IMR-90 (cell line): Measurements from ENCODE around the gene LUZP4. TPM values are rescaled to one million over a fixed set of nuclear protein-coding genes. Genes with fewer than 3 reads are reported as not detected.

Experiments used
- ATAC-seq: fragments of 200-7000 bp; cut with Tn5 transposase; 2 replicates; pipeline ENCODE4 v1.9.1; 2020; ENCODE audit warnings: low read depth, mild to moderate bottlenecking, moderate library complexity
- BruUV-seq: library from RNA; stranded (reverse); fragments of 400-500 nt; replicated peaks from 2 replicates; lab custom pipeline; 2021; lab: Mats Ljungman, UMichigan
- CTCF ChIA-PET: fragments of 300-600 bp; formaldehyde crosslinking; extraction: SDS; loops from one replicate; lab custom pipeline; 2021; ENCODE audit warnings: antibody characterized with exemption; lab: Yijun Ruan, JAX
- POLR2A ChIA-PET: fragments of 300-600 bp; sonication (Branson Sonifier 250); formaldehyde crosslinking; loops from one replicate; lab custom pipeline; 2022; ENCODE audit warnings: antibody characterized with exemption; ENCODE audit not compliant: unreplicated experiment; lab: Charles Lee
- DNase-seq: peaks from one replicate; pipeline ENCODE4 v3.0.0; 2013
- H2AFZ ChIP-seq: replicated peaks from 2 replicates; pipeline ENCODE3; 2013; ENCODE audit warnings: low read length, mild to moderate bottlenecking; ENCODE audit not compliant: poor library complexity
- H2AK5ac ChIP-seq: 2 replicates; pipeline ENCODE4 v1.6.1; 2013; ENCODE audit warnings: low read depth, low read length, inconsistent platforms
- H2AK9ac ChIP-seq: replicated peaks from 2 replicates; pipeline ENCODE3; 2013; ENCODE audit warnings: mild to moderate bottlenecking, low read depth, low read length, moderate library complexity; ENCODE audit not compliant: poor library complexity
- H2BK120ac ChIP-seq: 2 replicates; pipeline ENCODE4 v1.6.1; 2013; ENCODE audit warnings: low read depth, low read length, inconsistent platforms
- H2BK15ac ChIP-seq: 3 replicates; pipeline ENCODE4 v1.6.1; 2013; ENCODE audit warnings: low read depth, low read length, inconsistent platforms
- H2BK20ac ChIP-seq: 2 replicates; pipeline ENCODE4 v1.6.1; 2013; ENCODE audit warnings: low read depth, mild to moderate bottlenecking, inconsistent platforms, low read length, moderate library complexity
- H2BK5ac ChIP-seq: 2 replicates; pipeline ENCODE4 v1.6.1; 2013; ENCODE audit warnings: mild to moderate bottlenecking, low read depth, low read length, inconsistent platforms; ENCODE audit not compliant: poor library complexity, severe bottlenecking
- H3K14ac ChIP-seq: replicated peaks from 2 replicates; pipeline ENCODE4 v1.6.1; 2013; ENCODE audit warnings: low read depth, low read length, inconsistent platforms
- H3K18ac ChIP-seq: 2 replicates; pipeline ENCODE4 v1.6.1; 2013; ENCODE audit warnings: low read depth, low read length, control low read depth
- H3K23ac ChIP-seq: 2 replicates; pipeline ENCODE4 v1.6.1; 2013; ENCODE audit warnings: low read depth, low read length, inconsistent platforms
- H3K27ac ChIP-seq: 2 replicates; pipeline ENCODE4 v1.5.1; 2013; ENCODE audit warnings: mild to moderate bottlenecking, control low read depth, low read length; ENCODE audit not compliant: insufficient read depth
- H3K27me3 ChIP-seq: 2 replicates; pipeline ENCODE4 v1.6.1; 2013; ENCODE audit warnings: low read length; ENCODE audit not compliant: control insufficient read depth, insufficient read depth
- H3K36me3 ChIP-seq: 2 replicates; pipeline ENCODE4 v1.6.1; 2013; ENCODE audit warnings: low read length, mixed read lengths; ENCODE audit not compliant: control insufficient read depth, insufficient read depth
- H3K4ac ChIP-seq: 2 replicates; pipeline ENCODE4 v1.6.1; 2013; ENCODE audit warnings: low read depth, low read length, inconsistent platforms
- H3K4me1 ChIP-seq: 2 replicates; pipeline ENCODE4 v1.6.1; 2013; ENCODE audit warnings: low read length, mixed read lengths; ENCODE audit not compliant: control insufficient read depth, insufficient read depth
- H3K4me2 ChIP-seq: 2 replicates; pipeline ENCODE4 v1.6.1; 2013; ENCODE audit warnings: low read depth, mild to moderate bottlenecking, control low read depth, low read length, moderate library complexity
- H3K4me3 ChIP-seq: 2 replicates; pipeline ENCODE4 v1.5.1; 2013; ENCODE audit warnings: low read depth, mild to moderate bottlenecking, control low read depth, low read length, moderate library complexity; ENCODE audit not compliant: insufficient read depth
- H3K56ac ChIP-seq: 2 replicates; pipeline ENCODE4 v1.6.1; 2013; ENCODE audit warnings: low read length, inconsistent platforms; ENCODE audit not compliant: insufficient read depth; ENCODE audit errors: extremely low read depth
- H3K79me1 ChIP-seq, 2 experiments: 2 replicates each; pipeline ENCODE4 v1.6.1; 2013; ENCODE audit warnings: low read length in 2 of 2, inconsistent platforms in 1 of 2, low read depth in 1 of 2
- H3K9ac ChIP-seq: 2 replicates; pipeline ENCODE4 v1.6.1; 2013; ENCODE audit warnings: low read depth, low read length, control low read depth
- H3K9me1 ChIP-seq: 2 replicates; pipeline ENCODE4 v1.6.1; 2013; ENCODE audit warnings: low read length, inconsistent platforms; ENCODE audit not compliant: insufficient read depth
- H3K9me3 ChIP-seq: 2 replicates; pipeline ENCODE4 v1.6.1; 2013; ENCODE audit warnings: low read length; ENCODE audit not compliant: control insufficient read depth, insufficient read depth
- H4K20me1 ChIP-seq: 2 replicates; pipeline ENCODE4 v1.6.1; 2013; ENCODE audit warnings: low read length, inconsistent platforms; ENCODE audit not compliant: insufficient read depth
- H4K5ac ChIP-seq: 2 replicates; pipeline ENCODE4 v1.6.1; 2013; ENCODE audit warnings: mild to moderate bottlenecking, low read depth, low read length, control low read depth
- H4K8ac ChIP-seq, 2 experiments: 2 replicates each; pipeline ENCODE4 v1.6.1; 2013; ENCODE audit warnings: low read depth in 2 of 2, low read length in 2 of 2, control low read depth in 1 of 2, inconsistent platforms in 1 of 2
- H4K91ac ChIP-seq: 2 replicates; pipeline ENCODE4 v1.6.1; 2013; ENCODE audit warnings: low read depth, low read length, inconsistent platforms; ENCODE audit not compliant: insufficient read depth
- BHLHE40 ChIP-seq: fragments of 150-350 bp; IDR thresholded peaks from 2 replicates; pipeline ENCODE4 v1.6.1; 2016; ENCODE audit warnings: mild to moderate bottlenecking, low read depth, low read length
- CEBPB ChIP-seq: IDR thresholded peaks from 2 replicates; pipeline ENCODE4 v1.6.1; 2012; ENCODE audit warnings: low read depth, low read length, improper control_type of control experiment
- CHD1 ChIP-seq: IDR thresholded peaks from 2 replicates; pipeline ENCODE4 v1.6.1; 2012; ENCODE audit warnings: low read depth, low read length, improper control_type of control experiment
- FOS ChIP-seq: fragments of 150-350 bp; IDR thresholded peaks from 2 replicates; pipeline ENCODE4 v1.6.1; 2016; ENCODE audit warnings: low read depth, low read length
- MAFK ChIP-seq: IDR thresholded peaks from 2 replicates; pipeline ENCODE4 v1.6.1; 2012; ENCODE audit warnings: low read depth, low read length, improper control_type of control experiment
- MAZ ChIP-seq: IDR thresholded peaks from 2 replicates; pipeline ENCODE4 v1.6.1; 2012; ENCODE audit warnings: low read depth, mild to moderate bottlenecking, low read length, improper control_type of control experiment, moderate library complexity, borderline replicate concordance
- MXI1 ChIP-seq: IDR thresholded peaks from 2 replicates; pipeline ENCODE4 v1.6.1; 2012; ENCODE audit warnings: low read depth, mild to moderate bottlenecking, low read length, moderate library complexity, borderline replicate concordance
- NFE2L2 ChIP-seq: fragments of 150-350 bp; IDR thresholded peaks from 2 replicates; pipeline ENCODE4 v1.6.1; 2016; ENCODE audit warnings: low read depth, mild to moderate bottlenecking, low read length
- POLR2A ChIP-seq: IDR thresholded peaks from 2 replicates; pipeline ENCODE4 v1.6.1; 2012; ENCODE audit warnings: mild to moderate bottlenecking, low read depth, low read length
- RAD21 ChIP-seq: IDR thresholded peaks from 2 replicates; pipeline ENCODE4 v1.6.1; 2012; ENCODE audit warnings: low read length, improper control_type of control experiment
- RCOR1 ChIP-seq: IDR thresholded peaks from 2 replicates; pipeline ENCODE4 v1.6.1; 2012; ENCODE audit warnings: mild to moderate bottlenecking, low read length, improper control_type of control experiment; ENCODE audit not compliant: insufficient replicate concordance
- RFX5 ChIP-seq: IDR thresholded peaks from 2 replicates; pipeline ENCODE4 v1.8.0; 2012; ENCODE audit warnings: low read depth, mild to moderate bottlenecking, low read length, moderate library complexity
- SMC3 ChIP-seq: fragments of 150-350 bp; IDR thresholded peaks from 2 replicates; pipeline ENCODE4 v1.6.1; 2016; ENCODE audit warnings: low read depth, mild to moderate bottlenecking, antibody characterized with exemption, low read length, moderate library complexity
- WGBS, 2 experiments: methylation state at CpG; one replicate each; pipeline versions ENCODE4 v1.1.5 to v1.1.7; 2013; ENCODE audit warnings: missing lambda C conversion rate in 2 of 2; ENCODE audit not compliant: insufficient read length in 1 of 2; ENCODE audit errors: extremely low coverage in 2 of 2; 5-methylcytosine and 5-hydroxymethylcytosine counted together
- dilution Hi-C: fragments of 300-500 bp; cut with HindIII; formaldehyde crosslinking; loops from one replicate; pipeline ENCODE4 v1.14.3; 2018; ENCODE audit warnings: low sequenced_read_pairs; ENCODE audit not compliant: unreplicated experiment
- in situ Hi-C: fragments of 300-500 bp; cut with MboI; formaldehyde crosslinking; loops from 3 replicates; pipeline ENCODE4 v1.14.3; 2019; ENCODE audit warnings: low sequenced_read_pairs, inconsistent platforms, mixed read lengths
- intact Hi-C: fragments of 100-400 bp; cut with micrococcal nuclease; formaldehyde crosslinking; loops from 2 replicates; pipeline ENCODE4 v1.10.0; 2022
- polyA plus RNA-seq, 3 experiments: library from polyadenylated mRNA; depleted of rRNA; stranded (reverse); fragments of >200 nt; gene quantifications; 2 replicates each; pipeline ENCODE4 v1.2.3, GENCODE V29; 2012; ENCODE audit warnings: low replicate concordance in 1 of 3
- total RNA-seq: library from RNA; depleted of rRNA; stranded (reverse); fragments of >200 nt; gene quantifications from 2 replicates; pipeline ENCODE4 v1.2.3, GENCODE V29; 2012
- TF ChIP-seq, protein P1 (sequence below): fragments of 150-350 bp; IDR thresholded peaks from 2 replicates; pipeline ENCODE4 v1.6.1; 2016; ENCODE audit warnings: low read depth, mild to moderate bottlenecking, low read length, moderate library complexity, borderline replicate concordance
- TF ChIP-seq, protein P2 (sequence below): conservative IDR thresholded peaks from 2 replicates; pipeline ENCODE4 v1.5.1; 2012; ENCODE audit warnings: mild to moderate bottlenecking, low read depth, low read length, improper control_type of control experiment
- TF ChIP-seq, protein P3 (sequence below): fragments of 150-350 bp; IDR thresholded peaks from 2 replicates; pipeline ENCODE4 v1.6.1; 2017; ENCODE audit warnings: mild to moderate bottlenecking, antibody characterized with exemption, low read length, low read depth

The LUZP4 gene
- total and polyA plus RNA-seq, 2 of the 4 experiments (the other 2 are of a cell fraction) = not detected

DNA sequence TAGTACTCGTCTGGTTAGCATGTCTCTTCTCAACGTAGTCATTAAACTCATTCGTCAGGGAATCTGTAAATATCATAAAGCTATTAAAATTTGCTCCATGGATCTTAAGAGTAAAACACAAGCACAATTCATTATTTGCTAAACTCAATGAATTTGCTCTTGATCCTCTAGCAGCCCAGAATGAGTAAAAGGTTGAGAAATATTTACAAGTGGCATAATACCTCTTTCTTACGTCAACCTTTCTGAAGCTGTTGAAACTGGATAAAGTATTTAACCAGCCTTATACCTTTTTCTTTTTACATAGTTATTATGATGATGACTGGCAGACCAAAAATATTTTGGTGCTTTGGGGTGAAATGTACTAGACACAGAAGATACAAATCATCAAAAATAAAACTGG is 66.9 kb downstream of the LUZP4 start:
- no peaks in the 10 kb centered on the region for H4K20me1 ChIP-seq
- H3K4me2 ChIP-seq = no peak overlapping the region
- ATAC-seq = no peak
- H3K4me1 ChIP-seq = no peaks in the 10 kb centered on the region
- H3K27ac ChIP-seq = no peak overlapping the region
- no peak overlapping the region for H2BK15ac ChIP-seq
- H2AK9ac ChIP-seq = no peak overlapping the region
- no TSS peak for BruUV-seq
- H3K4me3 ChIP-seq = no peak overlapping the region
- no peak for DNase-seq
- TF ChIP-seq, protein P1, sequence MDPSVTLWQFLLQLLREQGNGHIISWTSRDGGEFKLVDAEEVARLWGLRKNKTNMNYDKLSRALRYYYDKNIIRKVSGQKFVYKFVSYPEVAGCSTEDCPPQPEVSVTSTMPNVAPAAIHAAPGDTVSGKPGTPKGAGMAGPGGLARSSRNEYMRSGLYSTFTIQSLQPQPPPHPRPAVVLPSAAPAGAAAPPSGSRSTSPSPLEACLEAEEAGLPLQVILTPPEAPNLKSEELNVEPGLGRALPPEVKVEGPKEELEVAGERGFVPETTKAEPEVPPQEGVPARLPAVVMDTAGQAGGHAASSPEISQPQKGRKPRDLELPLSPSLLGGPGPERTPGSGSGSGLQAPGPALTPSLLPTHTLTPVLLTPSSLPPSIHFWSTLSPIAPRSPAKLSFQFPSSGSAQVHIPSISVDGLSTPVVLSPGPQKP = no peak
- TF ChIP-seq FOS = no peak
- TF ChIP-seq, protein P2, sequence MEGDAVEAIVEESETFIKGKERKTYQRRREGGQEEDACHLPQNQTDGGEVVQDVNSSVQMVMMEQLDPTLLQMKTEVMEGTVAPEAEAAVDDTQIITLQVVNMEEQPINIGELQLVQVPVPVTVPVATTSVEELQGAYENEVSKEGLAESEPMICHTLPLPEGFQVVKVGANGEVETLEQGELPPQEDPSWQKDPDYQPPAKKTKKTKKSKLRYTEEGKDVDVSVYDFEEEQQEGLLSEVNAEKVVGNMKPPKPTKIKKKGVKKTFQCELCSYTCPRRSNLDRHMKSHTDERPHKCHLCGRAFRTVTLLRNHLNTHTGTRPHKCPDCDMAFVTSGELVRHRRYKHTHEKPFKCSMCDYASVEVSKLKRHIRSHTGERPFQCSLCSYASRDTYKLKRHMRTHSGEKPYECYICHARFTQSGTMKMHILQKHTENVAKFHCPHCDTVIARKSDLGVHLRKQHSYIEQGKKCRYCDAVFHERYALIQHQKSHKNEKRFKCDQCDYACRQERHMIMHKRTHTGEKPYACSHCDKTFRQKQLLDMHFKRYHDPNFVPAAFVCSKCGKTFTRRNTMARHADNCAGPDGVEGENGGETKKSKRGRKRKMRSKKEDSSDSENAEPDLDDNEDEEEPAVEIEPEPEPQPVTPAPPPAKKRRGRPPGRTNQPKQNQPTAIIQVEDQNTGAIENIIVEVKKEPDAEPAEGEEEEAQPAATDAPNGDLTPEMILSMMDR = no peak
- TF ChIP-seq, protein P3, sequence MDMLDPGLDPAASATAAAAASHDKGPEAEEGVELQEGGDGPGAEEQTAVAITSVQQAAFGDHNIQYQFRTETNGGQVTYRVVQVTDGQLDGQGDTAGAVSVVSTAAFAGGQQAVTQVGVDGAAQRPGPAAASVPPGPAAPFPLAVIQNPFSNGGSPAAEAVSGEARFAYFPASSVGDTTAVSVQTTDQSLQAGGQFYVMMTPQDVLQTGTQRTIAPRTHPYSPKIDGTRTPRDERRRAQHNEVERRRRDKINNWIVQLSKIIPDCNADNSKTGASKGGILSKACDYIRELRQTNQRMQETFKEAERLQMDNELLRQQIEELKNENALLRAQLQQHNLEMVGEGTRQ = no peak
- TF ChIP-seq POLR2A = no peak
- TF ChIP-seq BHLHE40 = no peak
- TF ChIP-seq MXI1 = no peak
- no peak for TF ChIP-seq MAZ
- TF ChIP-seq SMC3 = no peak
- no peak for TF ChIP-seq RFX5
- TF ChIP-seq MAFK = no peak
- TF ChIP-seq NFE2L2 = no peak
- no peak for TF ChIP-seq CHD1
- TF ChIP-seq CEBPB = no peak
- no peak for TF ChIP-seq RCOR1
- TF ChIP-seq RAD21 = no peak
- no peak overlapping the region for H4K91ac ChIP-seq
- no peaks in the 10 kb centered on the region for H3K9me1 ChIP-seq
- H2AK5ac ChIP-seq = no peak overlapping the region
- H4K5ac ChIP-seq = no peak overlapping the region
- no peak overlapping the region for H3K9ac ChIP-seq
- H3K27me3 ChIP-seq = peaks cover 4% of the 10 kb centered on the region
- H3K4ac ChIP-seq = no peak overlapping the region
- H3K14ac ChIP-seq = no peak overlapping the region
- H2BK20ac ChIP-seq = no peak overlapping the region
- H2BK120ac ChIP-seq = no peak overlapping the region
- H3K56ac ChIP-seq = no peak overlapping the region
- no peak overlapping the region for H2AFZ ChIP-seq
- no peaks in the 10 kb centered on the region for H3K36me3 ChIP-seq
- H3K9me3 ChIP-seq = no peaks in the 10 kb centered on the region
- WGBS, 2 experiments = no CpG with 5 or more reads among the region's 4 CpGs
- H3K79me1 ChIP-seq = no peaks in the 10 kb centered on the region
- dilution Hi-C loops = no loop called here
- H2BK5ac ChIP-seq = no peak overlapping the region
- in situ Hi-C loops = no loop called here
- ChIA-PET POLR2A (no interaction called here), CTCF (interaction anchor here (0.6 to 1.0 kb wide), 3 partner anchors 16 to 177 kb away, joined by 3 to 4 read pairs (median 4); no protein-coding TSS in a partner anchor)
- no peak overlapping the region for H3K23ac ChIP-seq
- H3K18ac ChIP-seq = no peak overlapping the region
- no peak overlapping the region for H4K8ac ChIP-seq
- intact Hi-C loops = no loop called here
